GM12801 (cell line): ENCODE results near the gene CD46.

Source experiments
- CTCF ChIP-seq: IDR thresholded peaks from one replicate; pipeline ENCODE4 v1.5.1; 2011; ENCODE audit warnings: control low read depth; ENCODE audit not compliant: insufficient read length; ENCODE audit errors: extremely low read depth

Gene CD46

GRCh38 chr1:207742850-207743555 is 8.9 kb upstream of the CD46 start:
- no peak for TF ChIP-seq CTCF

GRCh38 chr1:207744000-207744534 is 7.8 kb upstream of the CD46 start:
- TF ChIP-seq CTCF: no peak

GRCh38 chr1:207745285-207745684 is 6.6 kb upstream of the CD46 start:
- no peak for TF ChIP-seq CTCF

- no peak for TF ChIP-seq CTCF
Measured at GRCh38 chr1:207745839-207746767, 5.8 kb upstream of the CD46 start.

GRCh38 chr1:207747627-207748492 is 4.0 kb upstream of the CD46 start:
- no peak for TF ChIP-seq CTCF

- TF ChIP-seq CTCF: no peak
Measured at GRCh38 chr1:207748737-207749528, 2.9 kb upstream of the CD46 start.
